Fibroblast of skin of abdomen (primary cell): Measurements from ENCODE around the gene SCG2.

Experiments used
- DNase-seq: peaks from one replicate; pipeline ENCODE4 v3.0.0-alpha.2; 2013

The SCG2 gene

DNA sequence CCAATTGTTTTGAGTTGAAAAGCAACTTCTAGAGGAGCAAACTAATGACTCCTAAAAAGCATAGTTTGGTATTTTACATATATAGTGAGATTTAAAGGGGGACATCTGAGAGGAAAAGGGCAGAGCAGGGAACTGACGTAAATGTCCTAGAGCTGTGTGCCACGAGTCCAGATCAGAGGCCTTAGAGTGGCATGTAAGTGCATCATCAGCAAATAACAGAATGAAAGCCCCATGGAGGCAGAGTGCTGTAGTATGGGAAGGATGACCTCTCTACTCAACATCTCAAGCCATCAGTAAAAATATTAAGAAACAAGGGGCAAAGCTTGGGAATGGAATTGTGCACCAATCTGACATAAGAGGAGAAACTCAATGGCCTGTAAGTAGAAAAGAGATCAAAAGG lies 31.4 kb downstream of the SCG2 start:
- DNase-seq: no peak

DNA sequence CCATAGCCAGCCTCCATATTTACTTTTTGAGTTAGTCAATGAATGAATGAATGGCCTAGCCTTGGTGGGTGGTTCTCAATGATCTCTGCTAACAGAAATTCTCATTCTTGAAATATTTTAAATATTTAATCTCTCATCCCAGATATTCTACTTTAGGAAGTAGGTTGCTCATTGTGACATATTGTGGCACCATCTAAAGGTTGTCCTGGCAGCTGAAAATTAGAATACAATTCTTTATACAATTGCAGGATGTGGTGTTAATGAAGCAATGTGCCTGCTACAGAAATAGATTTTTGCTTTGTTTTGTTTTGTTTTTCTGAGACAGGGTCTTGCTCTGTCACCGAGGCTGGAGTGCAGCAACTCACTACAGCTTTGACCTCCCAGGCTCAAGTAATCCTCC lies 35.8 kb downstream of the SCG2 start:
- no peak for DNase-seq

- peak; percentile 65 for DNase-seq
These were observed 38.7 kb downstream of the SCG2 start for GRCh38 chr2:223563462-223563861.

DNA sequence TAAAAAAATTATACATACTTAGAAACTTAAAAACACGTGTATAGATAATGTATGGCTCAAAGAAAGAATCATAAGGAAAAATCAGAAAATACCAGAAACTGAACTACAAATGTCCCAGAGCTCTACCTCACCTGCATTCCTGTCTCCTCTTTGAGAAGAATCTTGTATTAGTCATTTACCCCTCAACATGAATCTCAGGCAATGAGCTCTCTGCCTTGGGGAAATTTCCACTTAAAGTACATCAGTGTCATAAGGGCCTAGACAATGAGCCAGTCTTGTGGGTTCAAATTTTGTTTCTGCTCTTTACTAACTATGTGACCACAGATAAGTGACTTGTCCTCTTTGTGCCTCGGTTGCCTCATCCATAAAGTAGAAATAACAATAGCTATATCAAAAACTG lies 40.1 kb downstream of the SCG2 start:
- no peak for DNase-seq

DNA sequence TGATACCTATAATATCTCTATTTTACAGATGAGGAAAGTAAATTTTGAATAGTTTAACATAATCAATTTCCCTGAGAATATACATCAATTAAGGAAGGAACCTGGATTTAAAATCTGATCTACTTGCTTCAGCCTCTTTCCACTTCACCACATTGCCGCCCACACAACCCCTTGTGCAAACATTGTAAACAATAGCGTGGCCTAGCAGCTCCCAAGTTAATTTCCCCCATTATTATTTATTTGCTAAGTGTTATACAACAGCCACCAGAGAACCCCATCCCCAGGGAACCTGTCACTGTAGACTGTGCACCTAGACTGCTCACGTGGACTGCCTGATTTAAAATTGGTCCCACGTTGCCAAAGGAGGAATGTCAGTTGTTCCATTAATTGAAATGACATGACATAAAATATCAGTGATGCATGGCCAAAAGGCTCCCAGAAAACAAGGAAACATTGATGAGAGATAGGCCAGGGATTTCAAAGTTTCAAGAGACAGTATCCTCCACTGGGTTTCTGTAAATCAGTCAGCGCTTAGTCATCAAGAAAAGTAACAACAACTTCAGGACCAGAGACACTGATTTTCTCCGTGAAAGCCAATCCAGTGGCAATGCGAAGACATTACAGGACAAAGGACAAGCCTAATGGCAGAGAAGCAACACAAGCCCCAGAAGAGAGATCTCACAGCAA lies 41.3 kb downstream of the SCG2 start:
- peak; percentile 27 for DNase-seq

DNA sequence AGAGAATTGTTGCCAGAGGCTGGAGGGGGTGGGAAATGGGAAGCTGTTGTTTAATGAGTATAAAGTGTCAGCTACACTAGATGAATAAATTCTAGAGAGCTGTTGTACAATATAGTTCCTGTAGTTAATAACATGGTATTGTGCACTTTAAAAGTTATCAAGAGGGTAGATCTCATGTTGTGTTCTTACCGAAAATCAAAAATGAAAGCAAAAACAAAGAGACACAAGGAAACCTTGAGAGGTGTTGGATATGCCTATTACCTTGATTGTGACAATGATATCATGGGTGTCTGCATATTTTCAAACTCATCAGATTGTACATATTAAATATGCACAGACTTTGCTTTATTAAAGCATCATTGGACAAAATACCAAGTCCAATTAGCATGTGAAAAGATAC lies 43.2 kb downstream of the SCG2 start:
- DNase-seq: no peak

DNA sequence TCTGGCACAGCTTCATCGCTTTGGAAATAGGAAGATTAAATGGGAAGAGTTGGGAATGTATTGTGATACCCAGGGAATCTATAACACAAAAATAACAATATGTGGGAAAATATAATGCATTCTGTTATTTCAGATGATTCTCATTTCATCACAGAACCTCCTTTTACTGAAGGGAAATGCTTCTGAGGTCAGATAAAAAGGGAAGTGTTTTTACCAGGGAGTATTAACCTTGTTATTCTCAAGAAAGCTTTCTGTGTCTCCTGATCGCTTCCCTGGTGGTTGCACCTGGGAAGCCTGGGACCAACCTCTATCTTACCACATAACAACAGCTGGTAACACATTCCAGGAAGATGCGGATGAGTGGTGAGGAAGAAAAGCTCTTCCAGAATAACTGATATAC lies 47.2 kb downstream of the SCG2 start:
- no peak for DNase-seq

DNA sequence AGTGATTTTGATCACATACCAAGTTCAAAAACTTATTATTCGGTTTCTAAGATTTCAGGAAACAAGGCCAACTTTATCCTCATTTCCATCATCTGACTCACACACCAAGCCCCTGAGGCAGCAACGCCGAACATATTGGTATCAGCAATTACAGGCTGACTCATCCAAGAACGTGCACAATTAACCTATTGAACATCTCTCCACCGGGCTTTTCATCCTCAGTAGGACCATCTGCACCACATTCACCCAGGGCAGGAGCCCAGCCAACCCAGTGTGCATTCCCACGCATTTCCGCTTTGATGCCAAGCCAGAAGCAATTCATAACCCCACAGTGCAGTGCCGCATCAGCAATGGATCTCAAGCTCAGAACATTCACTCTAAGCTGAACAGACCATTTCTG lies 52.9 kb downstream of the SCG2 start:
- peak; percentile 95 for DNase-seq

GRCh38 chr2:223548194-223548593 lies 54.0 kb downstream of the SCG2 start:
- DNase-seq: no peak
